SK-N-SH (cell line): ENCODE data around the gene CYP1B1. TPM values are rescaled to one million over a fixed set of nuclear protein-coding genes. Genes with fewer than 3 reads are reported as not detected.

Source experiments
- CTCF ChIA-PET: fragments of 300-600, 350-600 bp; formaldehyde crosslinking; extraction: SDS; loops from one replicate; lab custom pipeline; 2021; lab: Yijun Ruan, JAX
- POLR2A ChIA-PET: fragments of 350-600 bp; sonication (Branson Sonifier 250); formaldehyde crosslinking; extraction: SDS; loops from one replicate; lab custom pipeline; 2020; ENCODE audit warnings: antibody characterized with exemption, inconsistent platforms; lab: Yijun Ruan, JAX
- DNase-seq: peaks from one replicate; pipeline ENCODE4 v3.0.0; 2012
- H2AFZ ChIP-seq: fragments of 200-600 bp; sonication (generic); 2 replicates; pipeline ENCODE4 v1.8.1; 2016; ENCODE audit warnings: antibody characterized with exemption, mild to moderate bottlenecking, low read depth
- H3F3A ChIP-seq: fragments of 200-600 bp; sonication (generic); replicated peaks from 2 replicates; pipeline ENCODE3; 2016; ENCODE audit warnings: antibody characterized with exemption, mild to moderate bottlenecking; ENCODE audit not compliant: insufficient read depth
- H3K27ac ChIP-seq, 2 experiments: fragments of 200-500 bp in 1 of 2; fragments of 200-600 bp in 1 of 2; sonication (Bioruptor generic) in 1 of 2; sonication (generic), shearing (Covaris generic) in 1 of 2; 2 replicates each; pipeline versions ENCODE4 v1.5.1 to v1.6.1; 2014 to 2016; ENCODE audit warnings: low read depth in 2 of 2, inconsistent platforms in 1 of 2, low read length in 1 of 2, mild to moderate bottlenecking in 1 of 2, mixed read lengths in 1 of 2
- H3K27me3 ChIP-seq: fragments of 200-600 bp; sonication (generic), shearing (Covaris generic); 2 replicates; pipeline ENCODE4 v1.6.1; 2016; ENCODE audit warnings: mixed run types; ENCODE audit not compliant: insufficient read depth
- H3K36me3 ChIP-seq, 2 experiments: fragments of 200-500 bp in 1 of 2; fragments of 200-600 bp in 1 of 2; sonication (Bioruptor generic) in 1 of 2; sonication (generic) in 1 of 2; replicated peaks in 1 of 2; 2 replicates each; pipeline versions ENCODE3 to v1.5.1; 2014 to 2016; ENCODE audit warnings: low read length in 1 of 2, mild to moderate bottlenecking in 1 of 2; ENCODE audit not compliant: insufficient read depth in 2 of 2, control insufficient read depth in 1 of 2
- H3K4me1 ChIP-seq, 2 experiments: fragments of 200-500 bp in 1 of 2; fragments of 200-600 bp in 1 of 2; sonication (Bioruptor generic) in 1 of 2; sonication (generic), shearing (Covaris generic) in 1 of 2; 2 replicates each; pipeline versions ENCODE4 v1.5.1 to v1.6.1; 2014 to 2016; ENCODE audit warnings: low read depth in 1 of 2, low read length in 1 of 2, mixed run types in 1 of 2; ENCODE audit not compliant: insufficient read depth in 2 of 2, control insufficient read depth in 1 of 2
- H3K4me2 ChIP-seq: fragments of 200-600 bp; sonication (generic), shearing (Covaris generic); 2 replicates; pipeline ENCODE4 v1.6.1; 2017; ENCODE audit warnings: mixed run types
- H3K4me3 ChIP-seq, 2 experiments: fragments of 200-500 bp in 1 of 2; fragments of 200-600 bp in 1 of 2; sonication (Bioruptor generic) in 1 of 2; sonication (generic), shearing (Covaris generic) in 1 of 2; 2 replicates each; pipeline versions ENCODE4 v1.5.1 to v1.8.1; 2014 to 2016; ENCODE audit warnings: low read depth in 2 of 2, inconsistent platforms in 1 of 2, low read length in 1 of 2, mild to moderate bottlenecking in 1 of 2, mixed read lengths in 1 of 2, moderate library complexity in 1 of 2
- H3K79me2 ChIP-seq: fragments of 200-600 bp; sonication (generic); 2 replicates; pipeline ENCODE4 v1.8.1; 2017; ENCODE audit warnings: mild to moderate bottlenecking; ENCODE audit not compliant: insufficient read depth
- H3K9ac ChIP-seq: fragments of 200-600 bp; sonication (generic); 2 replicates; pipeline ENCODE4 v1.6.1; 2017; ENCODE audit warnings: mixed run types
- H3K9me2 ChIP-seq: fragments of 200-600 bp; sonication (generic); 2 replicates; pipeline ENCODE4 v1.6.1; 2017; ENCODE audit warnings: mixed run types
- H3K9me3 ChIP-seq: fragments of 200-600 bp; sonication (generic); 2 replicates; pipeline ENCODE4 v1.6.1; 2017; ENCODE audit warnings: mixed run types, mild to moderate bottlenecking, moderate library complexity
- H4K20me1 ChIP-seq: fragments of 200-600 bp; sonication (generic); 2 replicates; pipeline ENCODE4 v1.6.1; 2017; ENCODE audit warnings: mild to moderate bottlenecking, mixed run types; ENCODE audit not compliant: insufficient read depth
- CHD2 ChIP-seq: fragments of 150-350 bp; IDR thresholded peaks from 2 replicates; pipeline ENCODE4 v1.6.1; 2018; ENCODE audit warnings: low read length; ENCODE audit not compliant: partially characterized antibody
- EZH2phosphoT487 ChIP-seq: fragments of 200-600 bp; sonication (generic); IDR thresholded peaks from 2 replicates; pipeline ENCODE4 v1.6.1; 2017; ENCODE audit warnings: low read depth, mixed run types, mild to moderate bottlenecking, antibody characterized with exemption, moderate library complexity, borderline replicate concordance
- FOXM1 ChIP-seq: IDR thresholded peaks from 2 replicates; pipeline ENCODE4 v1.4.0; 2012; ENCODE audit warnings: low read depth, mild to moderate bottlenecking
- GABPA ChIP-seq: IDR thresholded peaks from 2 replicates; pipeline ENCODE4 v1.4.0; 2012; ENCODE audit warnings: low read depth, mild to moderate bottlenecking
- JUND ChIP-seq: IDR thresholded peaks from 2 replicates; pipeline ENCODE4 v1.4.0; 2012
- MEF2A ChIP-seq: IDR thresholded peaks from 2 replicates; pipeline ENCODE4 v1.4.0; 2012; ENCODE audit warnings: low read depth, borderline replicate concordance
- MXI1 ChIP-seq: IDR thresholded peaks from 2 replicates; pipeline ENCODE4 v1.6.1; 2012; ENCODE audit warnings: mild to moderate bottlenecking, low read depth, low read length, improper control_type of control experiment
- RAD21 ChIP-seq: IDR thresholded peaks from 2 replicates; pipeline ENCODE4 v1.6.1; 2012; ENCODE audit warnings: mild to moderate bottlenecking, low read length
- RXRA ChIP-seq: IDR thresholded peaks from 2 replicates; pipeline ENCODE4 v1.4.0; 2012; ENCODE audit warnings: low read depth, mild to moderate bottlenecking, borderline replicate concordance
- TEAD4 ChIP-seq: IDR thresholded peaks from 2 replicates; pipeline ENCODE4 v1.4.0; 2012; ENCODE audit warnings: mild to moderate bottlenecking, borderline replicate concordance; ENCODE audit not compliant: insufficient read depth
- WGBS: methylation state at CpG from one replicate; pipeline ENCODE4 v1.1.6; 2017; ENCODE audit warnings: low lambda C conversion rate; 5-methylcytosine and 5-hydroxymethylcytosine counted together
- polyA plus RNA-seq, 3 experiments: library from polyadenylated mRNA; depleted of rRNA; stranded (reverse); fragments of >200 nt; gene quantifications; 2 replicates each; pipeline ENCODE4 v1.2.3, GENCODE V29; 2012
- TF ChIP-seq, protein P1 (sequence below): fragments of 150-350 bp; IDR thresholded peaks from 2 replicates; pipeline ENCODE4 v1.6.1; 2016; ENCODE audit warnings: mild to moderate bottlenecking, low read depth, low read length
- TF ChIP-seq, protein P2 (sequence below): fragments of 200-600 bp; sonication (generic); IDR thresholded peaks from 2 replicates; pipeline ENCODE4 v1.6.1; 2017; ENCODE audit warnings: antibody characterized with exemption, mild to moderate bottlenecking, moderate library complexity
- TF ChIP-seq, protein P3 (sequence below): IDR thresholded peaks from 2 replicates; pipeline ENCODE4 v1.4.0; 2012; ENCODE audit warnings: low read depth, borderline replicate concordance
- TF ChIP-seq, protein P4 (sequence below): IDR thresholded peaks from 2 replicates; pipeline ENCODE4 v1.4.0; 2012; ENCODE audit warnings: low read depth, borderline replicate concordance

CYP1B1 gene
- polyA plus RNA-seq, 1 of the 3 experiments (the other 2 are of a cell fraction): 0.20 TPM

DNA sequence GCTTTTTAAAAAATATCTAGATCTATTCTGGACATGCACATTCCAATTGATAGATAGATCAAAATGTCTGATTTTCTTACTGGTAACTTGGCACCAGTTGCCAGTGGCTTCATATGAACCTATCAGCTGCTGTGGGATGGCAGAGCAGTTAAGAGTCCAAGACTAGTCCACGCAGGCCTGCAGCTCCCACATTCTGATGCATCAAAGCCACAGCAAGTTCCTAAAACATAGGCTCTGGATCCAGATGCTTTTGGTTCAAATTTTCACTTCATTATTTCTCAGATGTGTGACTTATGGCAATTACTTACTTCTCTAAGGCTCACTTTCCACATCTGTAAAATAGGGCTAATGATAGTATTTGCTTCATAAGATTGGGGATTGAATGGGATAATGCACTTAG is 48.0 kb upstream of the CYP1B1 start:
- H3K27me3 ChIP-seq: no peaks in the 10 kb centered on the region
- CTCF ChIA-PET: interaction anchor here (0.7 to 12.4 kb wide), 3 partner anchors 46 to 95 kb away, joined by 3 to 157 read pairs (median 4); partner anchors contain the start of gene CYP1B1
- POLR2A ChIA-PET: no interaction called here

More for the DNA sequence above, 48.0 kb upstream of the CYP1B1 start:
- H2AFZ ChIP-seq: no peak overlapping the region
- H3K79me2 ChIP-seq: no peaks in the 10 kb centered on the region
- TF ChIP-seq MXI1 (no peak), MEF2A (no peak), GABPA (no peak), RXRA (no peak), EZH2phosphoT487 (no peak), JUND (no peak), TEAD4 (no peak), FOXM1 (no peak), RAD21 (no peak), CHD2 (no peak)
- TF ChIP-seq, protein P1, sequence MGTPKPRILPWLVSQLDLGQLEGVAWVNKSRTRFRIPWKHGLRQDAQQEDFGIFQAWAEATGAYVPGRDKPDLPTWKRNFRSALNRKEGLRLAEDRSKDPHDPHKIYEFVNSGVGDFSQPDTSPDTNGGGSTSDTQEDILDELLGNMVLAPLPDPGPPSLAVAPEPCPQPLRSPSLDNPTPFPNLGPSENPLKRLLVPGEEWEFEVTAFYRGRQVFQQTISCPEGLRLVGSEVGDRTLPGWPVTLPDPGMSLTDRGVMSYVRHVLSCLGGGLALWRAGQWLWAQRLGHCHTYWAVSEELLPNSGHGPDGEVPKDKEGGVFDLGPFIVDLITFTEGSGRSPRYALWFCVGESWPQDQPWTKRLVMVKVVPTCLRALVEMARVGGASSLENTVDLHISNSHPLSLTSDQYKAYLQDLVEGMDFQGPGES: no peak
- TF ChIP-seq, protein P2, sequence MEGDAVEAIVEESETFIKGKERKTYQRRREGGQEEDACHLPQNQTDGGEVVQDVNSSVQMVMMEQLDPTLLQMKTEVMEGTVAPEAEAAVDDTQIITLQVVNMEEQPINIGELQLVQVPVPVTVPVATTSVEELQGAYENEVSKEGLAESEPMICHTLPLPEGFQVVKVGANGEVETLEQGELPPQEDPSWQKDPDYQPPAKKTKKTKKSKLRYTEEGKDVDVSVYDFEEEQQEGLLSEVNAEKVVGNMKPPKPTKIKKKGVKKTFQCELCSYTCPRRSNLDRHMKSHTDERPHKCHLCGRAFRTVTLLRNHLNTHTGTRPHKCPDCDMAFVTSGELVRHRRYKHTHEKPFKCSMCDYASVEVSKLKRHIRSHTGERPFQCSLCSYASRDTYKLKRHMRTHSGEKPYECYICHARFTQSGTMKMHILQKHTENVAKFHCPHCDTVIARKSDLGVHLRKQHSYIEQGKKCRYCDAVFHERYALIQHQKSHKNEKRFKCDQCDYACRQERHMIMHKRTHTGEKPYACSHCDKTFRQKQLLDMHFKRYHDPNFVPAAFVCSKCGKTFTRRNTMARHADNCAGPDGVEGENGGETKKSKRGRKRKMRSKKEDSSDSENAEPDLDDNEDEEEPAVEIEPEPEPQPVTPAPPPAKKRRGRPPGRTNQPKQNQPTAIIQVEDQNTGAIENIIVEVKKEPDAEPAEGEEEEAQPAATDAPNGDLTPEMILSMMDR: no peak
- TF ChIP-seq, protein P3, sequence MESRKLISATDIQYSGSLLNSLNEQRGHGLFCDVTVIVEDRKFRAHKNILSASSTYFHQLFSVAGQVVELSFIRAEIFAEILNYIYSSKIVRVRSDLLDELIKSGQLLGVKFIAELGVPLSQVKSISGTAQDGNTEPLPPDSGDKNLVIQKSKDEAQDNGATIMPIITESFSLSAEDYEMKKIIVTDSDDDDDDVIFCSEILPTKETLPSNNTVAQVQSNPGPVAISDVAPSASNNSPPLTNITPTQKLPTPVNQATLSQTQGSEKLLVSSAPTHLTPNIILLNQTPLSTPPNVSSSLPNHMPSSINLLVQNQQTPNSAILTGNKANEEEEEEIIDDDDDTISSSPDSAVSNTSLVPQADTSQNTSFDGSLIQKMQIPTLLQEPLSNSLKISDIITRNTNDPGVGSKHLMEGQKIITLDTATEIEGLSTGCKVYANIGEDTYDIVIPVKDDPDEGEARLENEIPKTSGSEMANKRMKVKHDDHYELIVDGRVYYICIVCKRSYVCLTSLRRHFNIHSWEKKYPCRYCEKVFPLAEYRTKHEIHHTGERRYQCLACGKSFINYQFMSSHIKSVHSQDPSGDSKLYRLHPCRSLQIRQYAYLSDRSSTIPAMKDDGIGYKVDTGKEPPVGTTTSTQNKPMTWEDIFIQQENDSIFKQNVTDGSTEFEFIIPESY: no peak
- TF ChIP-seq, protein P4, sequence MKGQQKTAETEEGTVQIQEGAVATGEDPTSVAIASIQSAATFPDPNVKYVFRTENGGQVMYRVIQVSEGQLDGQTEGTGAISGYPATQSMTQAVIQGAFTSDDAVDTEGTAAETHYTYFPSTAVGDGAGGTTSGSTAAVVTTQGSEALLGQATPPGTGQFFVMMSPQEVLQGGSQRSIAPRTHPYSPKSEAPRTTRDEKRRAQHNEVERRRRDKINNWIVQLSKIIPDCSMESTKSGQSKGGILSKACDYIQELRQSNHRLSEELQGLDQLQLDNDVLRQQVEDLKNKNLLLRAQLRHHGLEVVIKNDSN: no peak
- H3K9me3 ChIP-seq: peaks cover 7% of the 10 kb centered on the region; the same call in 1 of the 2 replicates
- no peaks in the 10 kb centered on the region for H3K36me3 ChIP-seq
- H4K20me1 ChIP-seq: no peaks in the 10 kb centered on the region
- 64% methylated on average over 1 of the region's 1 CpG for WGBS
- no peak for DNase-seq
- no peak overlapping the region for H3K4me3 ChIP-seq
- no peak overlapping the region for H3K27ac ChIP-seq
- H3F3A ChIP-seq: no peaks in the 10 kb centered on the region
- H3K4me2 ChIP-seq: no peak overlapping the region
- no peaks in the 10 kb centered on the region for H3K9me2 ChIP-seq
- no peak overlapping the region for H3K9ac ChIP-seq
- peaks cover 0 to 14% of the 10 kb centered on the region in 2 experiments; a peak in 2 of 4 replicates for H3K4me1 ChIP-seq
